GM12878 (cell line): ENCODE data around the gene ZNF627. TPM values are rescaled to one million over a fixed set of nuclear protein-coding genes. Genes with fewer than 3 reads are reported as not detected.

ENCODE experiments used
- ATAC-seq: fragments of 200-7000 bp; cut with Tn5 transposase; 3 replicates; pipeline ENCODE4 v1.9.1; 2020; ENCODE audit warnings: mild to moderate bottlenecking, moderate library complexity
- BruUV-seq: library from RNA; stranded (reverse); fragments of 400-500 nt; replicated peaks from 2 replicates; lab custom pipeline; 2021; lab: Mats Ljungman, UMichigan
- CTCF ChIA-PET: fragments of 300-600 bp; sonication (Branson Sonifier 250); formaldehyde crosslinking; extraction: SDS; loops from one replicate; lab custom pipeline; 2021; ENCODE audit warnings: inconsistent platforms; lab: Yijun Ruan, JAX
- POLR2A ChIA-PET: fragments of 350-600 bp; formaldehyde crosslinking; extraction: SDS; loops from one replicate; lab custom pipeline; 2021; ENCODE audit warnings: inconsistent platforms; lab: Charles Lee
- RAD21 ChIA-PET: fragments of 300-600 bp; sonication (Branson Sonifier 250); formaldehyde crosslinking; loops from one replicate; lab custom pipeline; 2023; ENCODE audit warnings: antibody characterized with exemption; ENCODE audit not compliant: unreplicated experiment; lab: Charles Lee
- SMC1A ChIA-PET: fragments of 300-600 bp; sonication (Branson Sonifier 250); formaldehyde crosslinking; loops from one replicate; lab custom pipeline; 2023; ENCODE audit not compliant: unreplicated experiment, uncharacterized antibody; lab: Charles Lee
- DNase-seq: peaks from one replicate; pipeline ENCODE4 v3.0.0-alpha.2; 2011; ENCODE audit warnings: low read depth, low spot score
- FAIRE-seq: peaks from 3 replicates; lab custom pipeline; 2011; peaks lifted over from hg19 to GRCh38; lab: Jason Lieb, UNC
- H2AFZ ChIP-seq: 2 replicates; pipeline ENCODE4 v1.6.0; 2011; ENCODE audit warnings: low read depth, low read length, control low read depth; ENCODE audit not compliant: control insufficient read depth
- H3K27ac ChIP-seq: 2 replicates; pipeline ENCODE4 v1.5.1; 2011; ENCODE audit warnings: control low read depth; ENCODE audit not compliant: control insufficient read depth, insufficient read depth
- H3K27me3 ChIP-seq, 2 experiments: replicated peaks in 1 of 2; 2 replicates each; pipeline versions ENCODE4 v1.6.0 to v1.6.1; 2011; ENCODE audit warnings: low read length in 1 of 2; ENCODE audit not compliant: control insufficient read depth in 2 of 2, insufficient read depth in 2 of 2
- H3K36me3 ChIP-seq, 2 experiments: 2 replicates each; pipeline ENCODE4 v1.5.1; 2011; ENCODE audit warnings: low read length in 1 of 2; ENCODE audit not compliant: control insufficient read depth in 2 of 2, insufficient read depth in 2 of 2
- H3K4me1 ChIP-seq: 2 replicates; pipeline ENCODE4 v1.6.1; 2011; ENCODE audit warnings: mild to moderate bottlenecking, low read length, moderate library complexity, mixed read lengths; ENCODE audit not compliant: control insufficient read depth, insufficient read depth
- H3K4me2 ChIP-seq: 2 replicates; pipeline ENCODE4 v1.6.0; 2011; ENCODE audit warnings: control low read depth; ENCODE audit not compliant: control insufficient read depth, insufficient read depth
- H3K4me3 ChIP-seq: fragments of 200-600 bp; sonication (generic); 2 replicates; pipeline ENCODE4 v1.5.1; 2016
- H3K79me2 ChIP-seq: 2 replicates; pipeline ENCODE4 v1.6.0; 2011; ENCODE audit warnings: low read length; ENCODE audit not compliant: control insufficient read depth, insufficient read depth
- H3K9ac ChIP-seq: 2 replicates; pipeline ENCODE4 v1.8.0; 2011; ENCODE audit warnings: low read length, control low read depth, mixed read lengths; ENCODE audit not compliant: control insufficient read depth, insufficient read depth
- H3K9me3 ChIP-seq: replicated peaks from 3 replicates; pipeline ENCODE4 v1.5.1; 2011; ENCODE audit warnings: mild to moderate bottlenecking, low read length; ENCODE audit not compliant: control insufficient read depth, insufficient read depth
- H4K20me1 ChIP-seq: 2 replicates; pipeline ENCODE4 v1.6.0; 2011; ENCODE audit not compliant: control insufficient read depth, insufficient read depth
- CEBPZ ChIP-seq: fragments of 150-350 bp; IDR thresholded peaks from 2 replicates; pipeline ENCODE4 v1.6.1; 2016; ENCODE audit warnings: low read depth, low read length
- POLR2A ChIP-seq: IDR thresholded peaks from 2 replicates; pipeline ENCODE4 v1.6.1; 2011; ENCODE audit warnings: low read depth, mild to moderate bottlenecking, low read length
- RBBP5 ChIP-seq: fragments of 200-600 bp; sonication (generic); conservative IDR thresholded peaks from 2 replicates; pipeline ENCODE4 v1.6.1; 2016
- SREBF2 ChIP-seq: IDR thresholded peaks from 2 replicates; pipeline ENCODE4 v1.6.1; 2012; ENCODE audit warnings: mild to moderate bottlenecking, low read length
- SUZ12 ChIP-seq: fragments of 200-600 bp; sonication (generic); IDR thresholded peaks from one replicate; pipeline ENCODE4 v1.6.1; 2018; ENCODE audit warnings: antibody characterized with exemption, mild to moderate bottlenecking; ENCODE audit not compliant: unreplicated experiment
- TAF1 ChIP-seq: IDR thresholded peaks from 2 replicates; pipeline ENCODE4 v1.6.1; 2011; ENCODE audit warnings: mild to moderate bottlenecking, low read depth, low read length, borderline replicate concordance
- WGBS: methylation state at CpG from one replicate; pipeline ENCODE4 v1.1.6; 2016; ENCODE audit warnings: low lambda C conversion rate; ENCODE audit not compliant: insufficient replicate concordance, insufficient coverage; ENCODE audit errors: missing lambda C conversion rate; 5-methylcytosine and 5-hydroxymethylcytosine counted together
- in situ Hi-C: fragments of 300-500 bp; cut with MboI; formaldehyde crosslinking; loops from 9 replicates; pipeline ENCODE4 v1.14.3; 2018; ENCODE audit warnings: mixed read lengths
- intact Hi-C: fragments of 100-400 bp; cut with micrococcal nuclease; formaldehyde crosslinking; loops from one replicate; pipeline ENCODE4 v1.14.2; 2022; ENCODE audit not compliant: unreplicated experiment
- polyA plus RNA-seq, 11 experiments: library from polyadenylated mRNA; depleted of rRNA in 4 of 11; unstranded in 6 of 11; stranded (reverse) in 5 of 11; fragments of >200 nt; fragmentation: Nextera tagmentation in 4 of 11; fragmentation: Illumina TruSeq in 1 of 11; extraction: Ambion mirVana in 4 of 11; extraction: Trizol in 1 of 11; gene quantifications; 1 replicate in 1 of 11; 2 replicates in 10 of 11; pipeline versions ENCODE4 v1.2.1 to v1.2.3, GENCODE V29; 2011 to 2016; ENCODE audit warnings: inconsistent platforms in 2 of 11, missing spikeins in 2 of 11, low read depth in 1 of 11
- total RNA-seq, 4 experiments: library from RNA; depleted of rRNA in 3 of 4; stranded (reverse); fragments of >200 nt in 3 of 4; fragmentation: Illumina TruSeq in 1 of 4; extraction: Trizol in 1 of 4; gene quantifications; 2 replicates each; pipeline versions ENCODE4 v1.2.1 to v1.2.3, GENCODE V29; 2013 to 2021

Gene ZNF627
- total and polyA plus RNA-seq, 10 of the 15 experiments (the other 5 are each of a cell fraction or from before 2014, with no cell fraction given) = 5.1 to 13.7 (median 10.2) TPM

- ATAC-seq (no peak; the same call in 2 of the 3 replicates), DNase-seq (no peak), FAIRE-seq (no peak)
- WGBS = 13% methylated on average over 7 of the region's 7 CpGs
- Histone ChIP-seq H3K4me3 (peak overlapping the region; percentile 84; the same call in 1 of the 2 replicates), H2AFZ (peak overlapping the region; percentile 82), H3K9me3 (peaks cover 1% of the 10 kb centered on the region; the same call in 1 of the 3 replicates), H3K36me3 (no peaks in the 10 kb centered on the region), H4K20me1 (no peaks in the 10 kb centered on the region), H3K4me1 (no peaks in the 10 kb centered on the region; the same call in 1 of the 2 replicates), H3K27ac (no peak overlapping the region), H3K9ac (no peak overlapping the region)
- POLR2A ChIA-PET = no interaction called here
- no TSS peak for BruUV-seq
- TF ChIP-seq RBBP5 = no peak
- TF ChIP-seq TAF1 = no peak
- no peak for TF ChIP-seq POLR2A
- no peak for TF ChIP-seq CEBPZ
- TF ChIP-seq SUZ12 = no peak
- TF ChIP-seq SREBF2 = no peak
- TF ChIP-seq, all 136 proteins: peak for 0
- ChIA-PET RAD21 (no interaction called here), SMC1A (interaction anchor here (0.5 kb wide), 1 partner anchor 414 kb away, joined by 3 read pairs; no protein-coding TSS in a partner anchor), CTCF (no interaction called here)
- in situ Hi-C loops (no loop called here), intact Hi-C loops (no loop called here)
- Histone ChIP-seq H3K27me3 (no peaks in the 10 kb centered on the region), H3K79me2 (no peaks in the 10 kb centered on the region), H3K4me2 (peak overlapping the region; percentile 99)
Measured at GRCh38 chr19:11639245-11639601, 41.9 kb downstream of the ZNF627 start.
